Mononuclear cell (primary cell): ENCODE measurements around the gene PWWP2A. TPM values are rescaled to one million over a fixed set of nuclear protein-coding genes. Genes with fewer than 3 reads are reported as not detected.
A peak's percentile ranks its signal among the peaks of the same experiment; 100 is the strongest.
"Not testable (repeated sequence)": the region's sequence is repeated elsewhere in the genome, so short reads cannot be mapped to it uniquely, and the experiment has no call there.

Experiments used
- H3K27me3 ChIP-seq: 2 replicates; pipeline ENCODE4 v1.6.0; 2011; ENCODE audit warnings: low read length, control low read depth; ENCODE audit not compliant: insufficient read depth
- H3K4me1 ChIP-seq: 2 replicates; pipeline ENCODE4 v1.5.1; 2011; ENCODE audit warnings: mild to moderate bottlenecking, low read length, control low read depth; ENCODE audit not compliant: insufficient read depth
- H3K4me3 ChIP-seq: 2 replicates; pipeline ENCODE4 v1.5.1; 2011; ENCODE audit warnings: mild to moderate bottlenecking, low read length, moderate library complexity
- H3K9me3 ChIP-seq: 2 replicates; pipeline ENCODE4 v1.5.1; 2011; ENCODE audit warnings: low read depth, mild to moderate bottlenecking, control low read depth, low read length
- total RNA-seq: library from RNA; depleted of rRNA; stranded (reverse); fragments of >200 nt; gene quantifications from one replicate; pipeline ENCODE4 v1.2.3, GENCODE V29; 2012

The PWWP2A gene, protein sequence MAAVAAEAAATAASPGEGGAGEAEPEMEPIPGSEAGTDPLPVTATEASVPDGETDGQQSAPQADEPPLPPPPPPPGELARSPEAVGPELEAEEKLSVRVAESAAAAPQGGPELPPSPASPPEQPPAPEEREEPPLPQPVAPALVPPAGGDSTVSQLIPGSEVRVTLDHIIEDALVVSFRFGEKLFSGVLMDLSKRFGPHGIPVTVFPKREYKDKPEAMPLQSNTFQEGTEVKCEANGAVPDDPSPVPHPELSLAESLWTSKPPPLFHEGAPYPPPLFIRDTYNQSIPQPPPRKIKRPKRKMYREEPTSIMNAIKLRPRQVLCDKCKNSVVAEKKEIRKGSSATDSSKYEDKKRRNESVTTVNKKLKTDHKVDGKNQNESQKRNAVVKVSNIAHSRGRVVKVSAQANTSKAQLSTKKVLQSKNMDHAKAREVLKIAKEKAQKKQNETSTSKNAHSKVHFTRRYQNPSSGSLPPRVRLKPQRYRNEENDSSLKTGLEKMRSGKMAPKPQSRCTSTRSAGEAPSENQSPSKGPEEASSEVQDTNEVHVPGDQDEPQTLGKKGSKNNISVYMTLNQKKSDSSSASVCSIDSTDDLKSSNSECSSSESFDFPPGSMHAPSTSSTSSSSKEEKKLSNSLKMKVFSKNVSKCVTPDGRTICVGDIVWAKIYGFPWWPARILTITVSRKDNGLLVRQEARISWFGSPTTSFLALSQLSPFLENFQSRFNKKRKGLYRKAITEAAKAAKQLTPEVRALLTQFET
- 21.8 TPM for total RNA-seq

DNA sequence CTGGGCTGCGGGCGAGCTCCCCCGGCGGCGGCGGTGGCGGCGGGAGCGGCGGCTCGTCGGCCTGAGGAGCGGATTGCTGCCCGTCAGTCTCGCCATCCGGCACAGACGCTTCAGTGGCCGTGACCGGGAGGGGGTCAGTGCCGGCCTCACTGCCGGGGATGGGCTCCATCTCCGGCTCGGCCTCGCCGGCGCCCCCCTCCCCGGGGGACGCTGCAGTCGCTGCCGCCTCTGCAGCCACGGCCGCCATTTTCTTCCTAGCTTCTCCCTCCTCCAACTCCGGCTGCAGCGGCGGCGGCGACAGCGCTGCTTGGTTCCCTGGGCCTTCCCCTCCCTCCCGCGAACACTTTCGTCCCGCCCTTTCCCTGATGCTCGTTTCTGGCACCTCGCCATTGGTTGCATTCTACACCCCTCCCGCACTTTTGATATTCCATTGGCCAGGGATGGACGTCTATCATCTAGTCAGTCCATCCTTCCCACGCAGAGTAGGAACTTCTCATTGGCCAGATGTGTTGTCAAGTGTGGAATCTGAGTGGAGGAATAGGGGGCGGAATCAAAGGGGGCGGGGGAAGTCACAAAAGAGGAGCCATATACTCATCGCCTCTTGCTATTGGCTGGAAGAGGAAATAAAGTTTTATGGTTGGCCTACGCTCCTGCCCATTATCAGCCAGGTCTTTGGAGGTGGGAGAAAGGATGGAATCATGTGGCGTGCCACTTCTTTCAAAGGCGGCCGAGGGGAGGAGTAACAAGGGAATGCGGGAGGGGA is at the start of gene PWWP2A:
TSS of gene PWWP2A (minus strand) at position 309 of the 763 bp plus-strand sequence. CDS start at position 247, 62 bp downstream.
- peak within 1 kb of the TSS; percentile 93 for H3K4me3 ChIP-seq
- peaks cover 18% of the 10 kb centered on the region for H3K4me1 ChIP-seq
- no peaks in the 10 kb centered on the region for H3K9me3 ChIP-seq
- no peaks in the 10 kb centered on the region for H3K27me3 ChIP-seq

DNA sequence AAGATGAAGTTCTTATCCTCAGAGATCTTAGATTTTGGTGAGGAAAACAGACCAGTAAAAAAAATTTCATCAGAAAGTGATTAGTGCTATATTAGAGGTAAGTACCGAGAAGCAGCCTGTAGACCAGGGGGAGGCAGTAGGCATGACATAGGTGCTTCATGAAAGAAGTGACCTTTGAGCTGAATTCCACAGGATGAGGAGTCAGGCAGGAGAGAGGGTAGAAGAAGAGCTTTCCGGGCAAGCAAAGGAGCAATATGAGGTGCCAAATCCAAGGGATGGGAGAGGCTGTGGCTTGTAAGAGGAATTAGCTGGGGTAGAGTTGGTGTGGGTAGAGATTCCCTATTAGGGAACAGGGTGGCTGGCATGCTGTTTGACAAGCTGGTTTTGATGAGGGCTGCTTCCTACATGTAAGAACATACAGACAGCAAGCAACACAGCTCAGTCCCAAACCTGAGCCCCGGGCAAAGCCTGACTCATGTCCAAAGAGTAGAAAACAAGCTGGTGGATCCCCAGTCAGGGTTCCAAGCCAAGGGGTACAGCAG is 48.4 kb upstream of the PWWP2A start:
- no peaks in the 10 kb centered on the region for H3K27me3 ChIP-seq
- H3K4me3 ChIP-seq, result no peak overlapping the region
- no peaks in the 10 kb centered on the region for H3K9me3 ChIP-seq
- H3K4me1 ChIP-seq, result peaks cover 13% of the 10 kb centered on the region

GRCh38 chr5:160166973-160167623 is 47.8 kb upstream of the PWWP2A start:
- Histone ChIP-seq H3K27me3 (no peaks in the 10 kb centered on the region), H3K4me1 (peaks cover 13% of the 10 kb centered on the region), H3K4me3 (no peak overlapping the region), H3K9me3 (no peaks in the 10 kb centered on the region)

DNA sequence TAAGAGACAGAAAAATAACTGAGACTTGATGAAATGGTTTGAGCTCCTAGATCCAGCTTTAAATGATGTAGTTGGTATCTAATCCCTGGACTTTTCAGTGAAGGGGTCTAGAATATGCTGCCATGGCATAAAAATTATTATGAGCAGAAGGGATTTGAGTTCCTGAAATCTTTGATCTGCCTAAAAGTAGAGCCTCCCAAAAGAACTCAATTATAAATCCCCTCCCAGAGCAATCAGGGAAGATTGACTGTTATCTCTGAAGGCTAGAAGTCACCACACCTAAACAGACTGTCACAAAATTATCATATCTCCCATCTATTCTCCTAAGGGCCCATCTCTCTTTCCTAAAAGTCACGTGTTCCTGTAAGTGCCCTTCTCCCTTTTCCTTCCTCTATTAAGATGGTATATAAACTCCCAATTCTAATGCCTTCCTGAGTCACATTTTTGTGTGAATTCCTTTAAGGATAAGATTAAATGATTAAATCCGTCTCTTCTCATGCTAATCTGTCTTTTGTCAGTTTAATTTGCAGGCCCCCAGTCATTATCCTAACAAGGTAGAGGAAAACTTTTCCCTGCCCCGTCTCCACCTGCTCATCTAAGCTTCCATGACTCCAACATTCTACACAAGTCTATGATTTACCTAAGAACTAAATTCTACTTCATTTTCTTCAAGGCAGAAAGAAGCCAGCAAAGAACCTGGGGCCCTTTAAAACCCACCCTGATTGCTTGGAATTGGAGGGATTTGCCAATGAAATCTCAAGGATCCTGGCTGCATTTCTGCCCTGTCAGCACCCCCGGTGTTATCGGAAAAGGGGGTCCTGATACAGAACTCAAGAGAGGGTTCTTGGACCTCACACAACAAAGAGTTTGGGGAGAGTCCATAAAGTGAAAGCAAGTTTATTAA is 47.1 kb upstream of the PWWP2A start:
- Histone ChIP-seq H3K9me3 (no peaks in the 10 kb centered on the region), H3K4me3 (no peak overlapping the region), H3K27me3 (no peaks in the 10 kb centered on the region), H3K4me1 (peaks cover 13% of the 10 kb centered on the region)

DNA sequence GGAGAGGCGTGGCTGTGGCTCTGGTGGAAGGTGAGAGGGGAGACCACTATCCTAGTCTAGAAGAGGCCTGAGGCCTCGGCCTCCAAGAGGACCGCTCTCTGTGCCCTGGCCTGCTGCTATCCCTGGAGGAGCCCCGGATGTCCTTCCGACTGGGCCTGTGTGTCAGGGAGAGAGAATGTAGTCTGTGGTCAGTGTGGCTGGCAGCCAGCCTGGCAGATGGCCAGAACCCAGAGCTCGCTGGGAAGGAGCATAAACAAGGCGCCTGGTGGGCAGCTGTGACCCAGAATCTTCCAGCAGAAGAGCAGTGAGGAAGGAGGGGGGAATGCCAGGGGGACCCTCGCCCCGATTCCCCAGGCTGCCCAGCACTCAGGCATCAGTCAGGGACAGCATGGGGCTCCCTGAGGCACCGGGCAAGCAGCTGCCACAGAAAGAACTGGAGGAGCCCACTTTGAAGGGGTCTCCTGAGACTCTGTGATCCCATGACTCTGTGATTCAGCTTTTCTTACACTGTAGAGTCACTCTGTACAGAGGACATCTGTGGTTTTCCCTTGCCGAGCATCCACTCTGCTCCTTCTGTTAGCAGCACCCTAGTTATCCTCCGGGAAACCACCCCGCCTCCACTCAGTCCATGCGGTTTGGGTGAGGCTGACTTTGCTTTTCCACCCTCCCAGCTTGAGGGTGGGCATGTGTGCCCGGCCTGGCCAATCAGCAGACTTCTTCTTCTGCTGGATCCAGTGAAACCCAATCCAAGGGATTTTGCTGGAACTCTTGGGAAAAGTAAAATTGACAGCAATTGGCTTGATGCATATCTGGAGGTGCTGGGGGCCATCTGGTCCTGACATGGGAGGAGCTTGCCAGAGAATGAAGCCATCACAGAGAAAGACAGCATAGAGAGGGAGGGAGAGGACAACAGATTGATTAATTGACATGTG is 46.2 kb upstream of the PWWP2A start:
- H3K27me3 ChIP-seq, result no peaks in the 10 kb centered on the region
- peaks cover 13% of the 10 kb centered on the region for H3K4me1 ChIP-seq
- no peak overlapping the region for H3K4me3 ChIP-seq
- H3K9me3 ChIP-seq, result no peaks in the 10 kb centered on the region

- Histone ChIP-seq H3K4me3 (no peak overlapping the region), H3K27me3 (no peaks in the 10 kb centered on the region), H3K9me3 (no peaks in the 10 kb centered on the region)
These were observed 43.7 kb upstream of the PWWP2A start for GRCh38 chr5:160162910-160163309.

DNA sequence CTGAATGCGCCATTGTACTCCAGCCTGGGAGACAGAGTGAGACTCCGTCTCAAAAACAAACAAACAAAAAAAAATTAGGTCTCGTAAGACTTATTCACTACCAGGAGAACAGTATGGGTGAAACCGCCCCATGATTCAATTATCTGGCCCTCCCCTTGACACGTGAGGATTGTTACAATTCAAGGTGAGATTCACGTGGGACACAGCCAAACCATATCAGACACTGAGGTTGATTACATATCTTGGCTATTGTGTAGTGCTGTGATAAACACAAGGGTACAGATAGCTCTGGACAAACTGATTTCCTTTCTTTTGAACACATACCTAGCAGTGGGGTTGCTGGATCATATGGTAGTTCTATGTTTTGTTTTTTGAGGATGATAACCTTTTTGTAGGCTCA is 42.4 kb upstream of the PWWP2A start:
- Histone ChIP-seq H3K9me3 (no peaks in the 10 kb centered on the region), H3K4me3 (no peak overlapping the region), H3K4me1 (peaks cover 10% of the 10 kb centered on the region), H3K27me3 (no peaks in the 10 kb centered on the region)

More at GRCh38 chr5:160162910-160163309, 43.7 kb upstream of the PWWP2A start:
- H3K4me1 ChIP-seq, result peaks cover 10% of the 10 kb centered on the region

DNA sequence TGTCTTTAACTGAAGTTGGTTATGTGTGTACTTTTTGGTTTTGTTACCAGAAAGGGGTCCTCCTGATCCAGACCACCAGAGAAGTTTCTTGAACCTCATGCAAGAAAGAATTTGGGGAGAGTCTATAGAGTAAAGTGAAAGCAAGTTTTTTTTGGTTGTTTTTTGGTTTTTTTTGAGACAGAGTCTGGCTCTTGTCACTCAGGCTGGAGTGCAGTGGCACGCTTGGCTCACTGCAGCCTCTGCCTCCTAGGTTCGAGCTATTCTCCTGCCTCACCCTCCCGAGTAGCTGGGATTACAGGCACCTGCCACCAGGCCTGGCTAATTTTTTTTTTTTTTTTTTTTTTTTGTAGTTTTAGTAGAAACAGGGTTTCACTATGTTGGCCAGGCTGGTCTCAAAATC is 41.6 kb upstream of the PWWP2A start:
- not testable (repeated sequence) for H3K27me3 ChIP-seq, H3K4me1 ChIP-seq, H3K9me3 ChIP-seq, H3K4me3 ChIP-seq

GRCh38 chr5:160159991-160160792 is 40.9 kb upstream of the PWWP2A start:
- peaks cover 4% of the 10 kb centered on the region for H3K4me1 ChIP-seq
- H3K27me3 ChIP-seq, result no peaks in the 10 kb centered on the region
- H3K9me3 ChIP-seq, result no peaks in the 10 kb centered on the region
- no peak overlapping the region for H3K4me3 ChIP-seq

DNA sequence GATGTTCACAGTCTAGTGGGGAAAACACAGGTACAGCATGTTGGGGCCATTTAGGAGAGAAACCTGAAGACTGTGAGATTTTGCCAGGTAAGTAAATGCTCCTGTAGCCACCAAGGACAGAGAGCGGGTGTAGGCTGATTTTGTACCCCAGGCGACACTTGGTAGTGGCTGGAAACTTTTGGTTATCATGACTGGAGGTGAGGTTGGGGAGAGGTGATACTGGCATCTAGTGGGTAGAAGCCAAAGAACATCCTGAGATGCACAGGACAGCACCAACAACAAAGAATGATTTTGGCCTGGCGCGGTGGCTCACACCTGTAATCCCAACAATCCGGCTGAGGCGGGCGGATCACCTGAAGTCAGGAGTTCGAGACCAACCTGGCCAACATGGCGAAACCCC is 38.8 kb upstream of the PWWP2A start:
- H3K27me3 ChIP-seq, result no peaks in the 10 kb centered on the region
- H3K4me3 ChIP-seq, result no peak overlapping the region
- no peaks in the 10 kb centered on the region for H3K4me1 ChIP-seq
- H3K9me3 ChIP-seq, result no peaks in the 10 kb centered on the region

- H3K4me3 ChIP-seq, result no peak overlapping the region
- H3K9me3 ChIP-seq, result no peaks in the 10 kb centered on the region
- H3K4me1 ChIP-seq, result no peaks in the 10 kb centered on the region
- no peaks in the 10 kb centered on the region for H3K27me3 ChIP-seq
These were observed 35.9 kb upstream of the PWWP2A start for GRCh38 chr5:160155017-160155750.

- no peaks in the 10 kb centered on the region for H3K27me3 ChIP-seq
- no peak overlapping the region for H3K4me3 ChIP-seq
- H3K4me1 ChIP-seq, result no peaks in the 10 kb centered on the region
- H3K9me3 ChIP-seq, result no peaks in the 10 kb centered on the region
These were observed 33.7 kb upstream of the PWWP2A start for GRCh38 chr5:160152901-160153300.
